ENCODE data around the gene BRIP1. TPM values are rescaled to one million over a fixed set of nuclear protein-coding genes. Genes with fewer than 3 reads are reported as not detected.

The BRIP1 gene
- polyA plus RNA-seq, 1 of the 3 experiments (the other 2 are of a cell fraction) = 2.0 TPM

DNA sequence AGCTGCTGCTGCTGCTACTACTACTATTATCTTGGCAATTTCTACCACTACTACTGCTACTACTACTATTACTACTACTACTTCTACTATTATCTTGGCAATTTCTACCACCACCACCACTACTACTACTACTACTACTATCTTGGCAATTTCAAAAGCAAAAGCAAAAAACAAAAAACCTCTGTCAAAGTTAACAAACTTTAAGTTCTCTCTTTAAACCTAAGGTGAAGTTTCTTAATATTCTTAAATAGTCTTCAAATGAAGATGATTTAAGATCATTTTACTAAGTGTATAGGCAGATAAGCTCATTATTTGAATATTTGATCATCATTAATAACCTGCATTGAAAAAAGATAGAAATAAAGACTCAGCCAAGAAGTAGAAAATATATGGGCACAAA is 118.5 kb downstream of the BRIP1 start:
- no peak overlapping the region for H3K4me2 ChIP-seq
- no peak overlapping the region for H3K27ac ChIP-seq (ENCODE audit: low read depth in 2 of 2, low read length in 1 of 2)
- ChIA-PET POLR2A (no interaction called here), CTCF (interaction anchor here (1.0 to 1.1 kb wide), 2 partner anchors 11 to 12 kb away, joined by 3 to 4 read pairs; no protein-coding TSS in a partner anchor)
- no peaks in the 10 kb centered on the region for H3F3A ChIP-seq (replicated peaks; ENCODE audit: insufficient read depth)
- H3K79me2 ChIP-seq (ENCODE audit: insufficient read depth) = no peaks in the 10 kb centered on the region
- H3K9ac ChIP-seq = no peak overlapping the region
- peaks cover 21 to 77% of the 10 kb centered on the region in 2 experiments for H3K36me3 ChIP-seq (replicated peaks in 1 of 2; ENCODE audit: control insufficient read depth in 1 of 2, insufficient read depth in 2 of 2, low read length in 1 of 2)
- no peaks in the 10 kb centered on the region for H3K4me1 ChIP-seq (ENCODE audit: control insufficient read depth in 1 of 2, insufficient read depth in 2 of 2, low read depth in 1 of 2, low read length in 1 of 2)
- no peaks in the 10 kb centered on the region for H3K9me2 ChIP-seq
- no peaks in the 10 kb centered on the region for H4K20me1 ChIP-seq (ENCODE audit: insufficient read depth)
- DNase-seq = no peak
- no peak overlapping the region for H3K4me3 ChIP-seq (ENCODE audit: low read depth in 2 of 2, low read length in 1 of 2)
- TF ChIP-seq, protein P1, sequence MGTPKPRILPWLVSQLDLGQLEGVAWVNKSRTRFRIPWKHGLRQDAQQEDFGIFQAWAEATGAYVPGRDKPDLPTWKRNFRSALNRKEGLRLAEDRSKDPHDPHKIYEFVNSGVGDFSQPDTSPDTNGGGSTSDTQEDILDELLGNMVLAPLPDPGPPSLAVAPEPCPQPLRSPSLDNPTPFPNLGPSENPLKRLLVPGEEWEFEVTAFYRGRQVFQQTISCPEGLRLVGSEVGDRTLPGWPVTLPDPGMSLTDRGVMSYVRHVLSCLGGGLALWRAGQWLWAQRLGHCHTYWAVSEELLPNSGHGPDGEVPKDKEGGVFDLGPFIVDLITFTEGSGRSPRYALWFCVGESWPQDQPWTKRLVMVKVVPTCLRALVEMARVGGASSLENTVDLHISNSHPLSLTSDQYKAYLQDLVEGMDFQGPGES (IDR thresholded peaks at IDR 0.05; ENCODE audit: low read depth, low read length) = no peak
- TF ChIP-seq RXRA (IDR thresholded peaks at IDR 0.05; ENCODE audit: borderline replicate concordance, low read depth) = no peak
- no peak for TF ChIP-seq TEAD4 (IDR thresholded peaks at IDR 0.05; ENCODE audit: borderline replicate concordance, insufficient read depth)
- no peak for TF ChIP-seq GATA2 (CRISPR knock-in tag; IDR thresholded peaks at IDR 0.05)
- TF ChIP-seq, protein P2, sequence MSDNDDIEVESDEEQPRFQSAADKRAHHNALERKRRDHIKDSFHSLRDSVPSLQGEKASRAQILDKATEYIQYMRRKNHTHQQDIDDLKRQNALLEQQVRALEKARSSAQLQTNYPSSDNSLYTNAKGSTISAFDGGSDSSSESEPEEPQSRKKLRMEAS (IDR thresholded peaks at IDR 0.05; ENCODE audit: low read depth) = no peak
- no peak for TF ChIP-seq NRF1 (IDR thresholded peaks at IDR 0.05; ENCODE audit: low read depth, low read length)
- no peak for TF ChIP-seq EP300 (IDR thresholded peaks at IDR 0.05; ENCODE audit: borderline replicate concordance in 1 of 2, low read depth in 1 of 2, low read length in 1 of 2)
- no peak for TF ChIP-seq RAD21 (IDR thresholded peaks at IDR 0.05; ENCODE audit: low read length)
- TF ChIP-seq GABPA (IDR thresholded peaks at IDR 0.05; ENCODE audit: low read depth) = no peak
- no peaks in the 10 kb centered on the region for H3K27me3 ChIP-seq (ENCODE audit: insufficient read depth)
- peaks cover 21% of the 10 kb centered on the region for H3K9me3 ChIP-seq
- H2AFZ ChIP-seq (ENCODE audit: low read depth) = no peak overlapping the region

DNA sequence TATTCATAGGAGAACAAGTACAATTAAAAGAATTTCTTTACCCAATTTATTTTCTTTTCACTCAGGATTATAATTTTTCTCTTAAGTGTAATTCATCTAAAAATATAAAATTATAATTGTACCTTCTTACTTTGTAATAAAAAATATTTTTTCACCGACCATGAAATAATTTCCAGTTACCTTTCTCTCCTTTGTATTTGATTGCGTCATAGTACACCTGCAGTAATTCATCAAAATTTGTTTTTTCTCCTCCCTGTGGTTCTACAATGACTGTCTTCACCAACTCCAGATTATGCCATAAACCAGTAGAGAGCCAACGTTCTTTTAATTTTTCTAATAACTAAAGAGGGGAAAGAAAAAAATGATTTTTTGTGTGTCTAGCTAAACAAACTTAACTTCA is 119.1 kb downstream of the BRIP1 start:
- peaks cover 21% of the 10 kb centered on the region for H3K9me3 ChIP-seq
- H3K4me2 ChIP-seq = no peak overlapping the region
- ChIA-PET CTCF (interaction anchor here (1.0 to 1.1 kb wide), 2 partner anchors 10 to 12 kb away, joined by 3 to 4 read pairs; no protein-coding TSS in a partner anchor), POLR2A (no interaction called here)
- H3F3A ChIP-seq (replicated peaks; ENCODE audit: insufficient read depth) = no peaks in the 10 kb centered on the region
- WGBS (ENCODE audit: low lambda C conversion rate) = 95% methylated on average over 3 of the region's 3 CpGs
- TF ChIP-seq NRF1 (IDR thresholded peaks at IDR 0.05; ENCODE audit: low read depth, low read length) (no peak), EP300 (IDR thresholded peaks at IDR 0.05; ENCODE audit: borderline replicate concordance in 1 of 2, low read depth in 1 of 2, low read length in 1 of 2) (no peak), FOXJ3 (CRISPR knock-in tag; IDR thresholded peaks at IDR 0.05) (no peak)
- H3K27ac ChIP-seq (ENCODE audit: low read depth in 2 of 2, low read length in 1 of 2) = no peak overlapping the region
- no peaks in the 10 kb centered on the region for H3K79me2 ChIP-seq (ENCODE audit: insufficient read depth)
- H3K4me3 ChIP-seq (ENCODE audit: low read depth in 2 of 2, low read length in 1 of 2) = no peak overlapping the region
- DNase-seq = no peak
- no peak overlapping the region for H2AFZ ChIP-seq (ENCODE audit: low read depth)
- no peaks in the 10 kb centered on the region for H4K20me1 ChIP-seq (ENCODE audit: insufficient read depth)
- no peak overlapping the region for H3K9ac ChIP-seq
- H3K27me3 ChIP-seq (ENCODE audit: insufficient read depth) = no peaks in the 10 kb centered on the region
- H3K36me3 ChIP-seq (replicated peaks in 1 of 2; ENCODE audit: control insufficient read depth in 1 of 2, insufficient read depth in 2 of 2, low read length in 1 of 2) = peaks cover 23 to 77% of the 10 kb centered on the region in 2 experiments
- H3K9me2 ChIP-seq = no peaks in the 10 kb centered on the region
- H3K4me1 ChIP-seq (ENCODE audit: control insufficient read depth in 1 of 2, insufficient read depth in 2 of 2, low read depth in 1 of 2, low read length in 1 of 2) = no peaks in the 10 kb centered on the region

DNA sequence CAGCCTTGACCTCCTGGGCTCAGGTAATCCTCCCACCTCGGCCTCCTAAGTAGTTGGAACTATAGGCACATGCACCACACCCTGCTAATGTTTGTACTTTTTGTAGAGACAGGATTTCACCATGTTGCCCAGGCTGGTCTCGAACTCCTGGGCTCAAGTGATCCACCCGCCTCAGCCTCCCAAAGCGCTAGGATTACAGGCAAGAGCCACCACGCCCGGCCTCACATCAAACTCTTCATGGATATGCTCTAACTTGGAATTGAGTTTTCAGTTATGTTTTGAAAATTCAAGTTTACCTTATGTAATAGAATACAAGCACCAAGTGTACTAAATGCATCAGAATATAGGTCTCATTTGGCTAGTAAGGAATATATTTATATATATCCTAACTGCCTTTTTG is 119.6 kb downstream of the BRIP1 start:
- Histone ChIP-seq H3F3A (replicated peaks; ENCODE audit: insufficient read depth) (no peaks in the 10 kb centered on the region), H3K4me3 (ENCODE audit: low read depth in 2 of 2, low read length in 1 of 2) (no peak overlapping the region), H3K4me2 (no peak overlapping the region), H3K36me3 (replicated peaks in 1 of 2; ENCODE audit: control insufficient read depth in 1 of 2, insufficient read depth in 2 of 2, low read length in 1 of 2) (peaks cover 27 to 79% of the 10 kb centered on the region in 2 experiments), H3K9ac (no peak overlapping the region), H3K27ac (ENCODE audit: low read depth in 2 of 2, low read length in 1 of 2) (no peak overlapping the region), H3K27me3 (ENCODE audit: insufficient read depth) (no peaks in the 10 kb centered on the region), H3K79me2 (ENCODE audit: insufficient read depth) (no peaks in the 10 kb centered on the region), H3K4me1 (ENCODE audit: control insufficient read depth in 1 of 2, insufficient read depth in 2 of 2, low read depth in 1 of 2, low read length in 1 of 2) (no peaks in the 10 kb centered on the region), H3K9me2 (no peaks in the 10 kb centered on the region), H2AFZ (ENCODE audit: low read depth) (no peak overlapping the region), H3K9me3 (peaks cover 21% of the 10 kb centered on the region), H4K20me1 (ENCODE audit: insufficient read depth) (no peaks in the 10 kb centered on the region)
- WGBS (ENCODE audit: low lambda C conversion rate) = 97% methylated on average over 6 of the region's 6 CpGs
- DNase-seq = no peak
- ChIA-PET POLR2A (no interaction called here), CTCF (no interaction called here)
- TF ChIP-seq FOXJ3 (CRISPR knock-in tag; IDR thresholded peaks at IDR 0.05) = no peak
- no peak for TF ChIP-seq YY1 (IDR thresholded peaks at IDR 0.05; ENCODE audit: low read depth)
- TF ChIP-seq NRF1 (IDR thresholded peaks at IDR 0.05; ENCODE audit: low read depth, low read length) = no peak
- no peak for TF ChIP-seq TEAD4 (IDR thresholded peaks at IDR 0.05; ENCODE audit: borderline replicate concordance, insufficient read depth)
- TF ChIP-seq, protein P3, sequence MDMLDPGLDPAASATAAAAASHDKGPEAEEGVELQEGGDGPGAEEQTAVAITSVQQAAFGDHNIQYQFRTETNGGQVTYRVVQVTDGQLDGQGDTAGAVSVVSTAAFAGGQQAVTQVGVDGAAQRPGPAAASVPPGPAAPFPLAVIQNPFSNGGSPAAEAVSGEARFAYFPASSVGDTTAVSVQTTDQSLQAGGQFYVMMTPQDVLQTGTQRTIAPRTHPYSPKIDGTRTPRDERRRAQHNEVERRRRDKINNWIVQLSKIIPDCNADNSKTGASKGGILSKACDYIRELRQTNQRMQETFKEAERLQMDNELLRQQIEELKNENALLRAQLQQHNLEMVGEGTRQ (IDR thresholded peaks at IDR 0.05; ENCODE audit: borderline replicate concordance, low read depth, low read length) = no peak
- TF ChIP-seq RFX5 (IDR thresholded peaks at IDR 0.05; ENCODE audit: low read length) = no peak
- TF ChIP-seq GABPA (IDR thresholded peaks at IDR 0.05; ENCODE audit: low read depth) = no peak
- TF ChIP-seq GATA2 (CRISPR knock-in tag; IDR thresholded peaks at IDR 0.05) = no peak
- TF ChIP-seq, protein P4, sequence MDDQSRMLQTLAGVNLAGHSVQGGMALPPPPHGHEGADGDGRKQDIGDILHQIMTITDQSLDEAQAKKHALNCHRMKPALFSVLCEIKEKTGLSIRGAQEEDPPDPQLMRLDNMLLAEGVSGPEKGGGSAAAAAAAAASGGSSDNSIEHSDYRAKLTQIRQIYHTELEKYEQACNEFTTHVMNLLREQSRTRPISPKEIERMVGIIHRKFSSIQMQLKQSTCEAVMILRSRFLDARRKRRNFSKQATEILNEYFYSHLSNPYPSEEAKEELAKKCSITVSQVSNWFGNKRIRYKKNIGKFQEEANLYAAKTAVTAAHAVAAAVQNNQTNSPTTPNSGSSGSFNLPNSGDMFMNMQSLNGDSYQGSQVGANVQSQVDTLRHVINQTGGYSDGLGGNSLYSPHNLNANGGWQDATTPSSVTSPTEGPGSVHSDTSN (IDR thresholded peaks at IDR 0.05) = no peak
- TF ChIP-seq RAD21 (IDR thresholded peaks at IDR 0.05; ENCODE audit: low read length) = no peak

Measured in SK-N-SH (cell line).